K562 (cell line): ENCODE data around the gene FHIT. TPM values are rescaled to one million over a fixed set of nuclear protein-coding genes. Genes with fewer than 3 reads are reported as not detected.

Source experiments
- ATAC-seq: fragments of 200-7000 bp; cut with Tn5 transposase; 3 replicates; pipeline ENCODE4 v1.9.1; 2020; ENCODE audit warnings: moderate library complexity
- BruUV-seq: library from RNA; stranded (reverse); fragments of 400-500 nt; replicated peaks from 2 replicates; lab custom pipeline; 2021; lab: Mats Ljungman, UMichigan
- CTCF ChIA-PET: fragments of 300-600 bp; formaldehyde crosslinking; extraction: SDS; loops from one replicate; lab custom pipeline; 2021; ENCODE audit warnings: low intra/inter-chr PET ratio; lab: Yijun Ruan, JAX
- POLR2A ChIA-PET: fragments of 300-600, 350-650 bp; sonication (Branson Sonifier 250); formaldehyde crosslinking; extraction: SDS; loops from one replicate; lab custom pipeline; 2021; ENCODE audit warnings: antibody characterized with exemption, inconsistent platforms; lab: Yijun Ruan, JAX
- DNase-seq, 4 experiments: peaks; one replicate each; pipeline versions ENCODE4 v3.0.0 to v3.0.0-alpha.2; 2011 to 2018; ENCODE audit warnings: low spot score in 3 of 4, mixed read lengths in 3 of 4; ENCODE audit errors: extremely low read depth in 1 of 4
- FAIRE-seq: peaks from 2 replicates; lab custom pipeline; 2011; peaks lifted over from hg19 to GRCh38; lab: Jason Lieb, UNC
- H2AFZ ChIP-seq: 2 replicates; pipeline ENCODE4 v1.6.0; 2011; ENCODE audit warnings: low read depth, low read length, control low read depth, inconsistent platforms
- H3K27ac ChIP-seq: fragments of 200-600 bp; 3 replicates; pipeline ENCODE4 v1.8.0; 2011; ENCODE audit warnings: low read depth, mild to moderate bottlenecking, control low read depth, inconsistent platforms, low read length, moderate library complexity, mixed read lengths; ENCODE audit errors: extremely low read depth
- H3K27me3 ChIP-seq, 2 experiments: fragments of 300-600 bp in 1 of 2; 2 replicates in 1 of 2; 3 replicates in 1 of 2; pipeline versions ENCODE4 v1.6.0 to v1.8.0; 2011; ENCODE audit warnings: inconsistent platforms in 2 of 2, low read length in 2 of 2, mild to moderate bottlenecking in 1 of 2, mixed read lengths in 1 of 2, moderate library complexity in 1 of 2; ENCODE audit not compliant: control insufficient read depth in 2 of 2, insufficient read depth in 2 of 2
- H3K36me3 ChIP-seq: fragments of 300-600 bp; 3 replicates; pipeline ENCODE4 v1.8.0; 2011; ENCODE audit warnings: mild to moderate bottlenecking, low read length, inconsistent platforms; ENCODE audit not compliant: control insufficient read depth, insufficient read depth
- H3K4me1 ChIP-seq, 2 experiments: fragments of 200-600 bp in 1 of 2; replicated peaks in 1 of 2; 2 replicates in 1 of 2; 3 replicates in 1 of 2; pipeline versions ENCODE4 v1.5.1 to v1.8.0; 2011; ENCODE audit warnings: inconsistent platforms in 2 of 2, low read length in 2 of 2, mild to moderate bottlenecking in 1 of 2, mixed read lengths in 1 of 2, moderate library complexity in 1 of 2; ENCODE audit not compliant: control insufficient read depth in 2 of 2, insufficient read depth in 2 of 2
- H3K4me2 ChIP-seq: 2 replicates; pipeline ENCODE4 v1.6.1; 2011; ENCODE audit warnings: low read length, control low read depth, inconsistent platforms, mixed read lengths; ENCODE audit not compliant: insufficient read depth
- H3K4me3 ChIP-seq: fragments of 200-600 bp; sonication (generic), shearing (Covaris generic); 2 replicates; pipeline ENCODE4 v1.5.1; 2016; ENCODE audit warnings: control low read depth, inconsistent platforms
- H3K79me2 ChIP-seq: fragments of 200-600 bp; 3 replicates; pipeline ENCODE4 v1.8.0; 2011; ENCODE audit warnings: low read length, inconsistent platforms; ENCODE audit not compliant: control insufficient read depth, insufficient read depth
- H3K9ac ChIP-seq, 2 experiments: 2 replicates each; pipeline versions ENCODE4 v1.6.0 to v1.6.1; 2011; ENCODE audit warnings: low read depth in 2 of 2, low read length in 2 of 2, control low read depth in 1 of 2, inconsistent platforms in 1 of 2, mild to moderate bottlenecking in 1 of 2, mixed read lengths in 1 of 2; ENCODE audit not compliant: insufficient read depth in 1 of 2
- H3K9me1 ChIP-seq: one replicate; pipeline ENCODE4 v1.6.0; 2011; ENCODE audit warnings: inconsistent platforms, mild to moderate bottlenecking, low read length, moderate library complexity; ENCODE audit not compliant: control insufficient read depth, insufficient read depth
- H3K9me3 ChIP-seq: replicated peaks from 2 replicates; pipeline ENCODE4 v1.5.1; 2011; ENCODE audit warnings: low read depth, low read length, inconsistent platforms; ENCODE audit not compliant: control insufficient read depth, insufficient read depth
- H4K20me1 ChIP-seq: replicated peaks from 2 replicates; pipeline ENCODE4 v1.6.1; 2011; ENCODE audit warnings: low read length, inconsistent platforms, mixed read lengths; ENCODE audit not compliant: control insufficient read depth, insufficient read depth
- ARID1B ChIP-seq: fragments of 450-650 bp; IDR thresholded peaks from 2 replicates; pipeline ENCODE4 v1.6.1; 2016; ENCODE audit warnings: antibody characterized with exemption, mild to moderate bottlenecking, inconsistent platforms
- ARNT ChIP-seq, 2 experiments: fragments of 450-650 bp; IDR thresholded peaks; 2 replicates each; pipeline ENCODE4 v1.6.1; 2016; ENCODE audit warnings: mild to moderate bottlenecking in 1 of 2
- CBFA2T2 ChIP-seq: fragments of 450-650 bp; conservative IDR thresholded peaks from 2 replicates; pipeline ENCODE4 v1.6.1; 2017; ENCODE audit warnings: mild to moderate bottlenecking
- CBFA2T3 ChIP-seq: fragments of 450-650 bp; IDR thresholded peaks from 2 replicates; pipeline ENCODE4 v1.6.1; 2017
- MEIS2 ChIP-seq: fragments of 450-650 bp; IDR thresholded peaks from 2 replicates; pipeline ENCODE4 v1.6.1; 2014; ENCODE audit warnings: mild to moderate bottlenecking; ENCODE audit not compliant: partially characterized antibody
- PTBP1 ChIP-seq: fragments of 200-400 bp; formaldehyde crosslinking; IDR thresholded peaks from 2 replicates; pipeline ENCODE4 v1.6.1; 2017; ENCODE audit warnings: low read depth, low read length
- SREBF1 ChIP-seq: fragments of 150-350 bp; IDR thresholded peaks from 2 replicates; pipeline ENCODE4 v1.6.1; 2014; ENCODE audit warnings: antibody characterized with exemption, low read depth, low read length, borderline replicate concordance
- TAL1 ChIP-seq: fragments of 450-650 bp; IDR thresholded peaks from 2 replicates; pipeline ENCODE4 v1.6.1; 2016; ENCODE audit warnings: mild to moderate bottlenecking
- TCF3 ChIP-seq: sonication (generic); formaldehyde crosslinking; IDR thresholded peaks from 2 replicates; pipeline ENCODE4 v1.4.0; 2020; ENCODE audit warnings: mild to moderate bottlenecking, missing genetic modification reagents
- TEAD1 ChIP-seq, 2 experiments: fragments of 450-650 bp in 1 of 2; sonication (generic) in 1 of 2; formaldehyde crosslinking; IDR thresholded peaks; 2 replicates each; pipeline versions ENCODE4 v1.4.0 to v1.8.0; 2020 to 2022; ENCODE audit warnings: mild to moderate bottlenecking in 2 of 2, missing genetic modification reagents in 1 of 2
- TEAD4 ChIP-seq, 2 experiments: sonication (generic) in 1 of 2; formaldehyde crosslinking in 1 of 2; IDR thresholded peaks; 2 replicates each; pipeline versions ENCODE4 v1.6.1 to v1.8.0; 2012 to 2022; ENCODE audit warnings: borderline replicate concordance in 1 of 2, inconsistent platforms in 1 of 2, low read length in 1 of 2, mild to moderate bottlenecking in 1 of 2, missing genetic modification reagents in 1 of 2
- TRIM25 ChIP-seq: fragments of 450-650 bp; IDR thresholded peaks from 2 replicates; pipeline ENCODE4 v1.7.0; 2016; ENCODE audit warnings: borderline replicate concordance
- WGBS: fragments of 100-300 bp; shearing (Covaris generic); methylation state at CpG from one replicate; pipeline ENCODE4 v1.1.6; 2016; ENCODE audit warnings: low coverage, mixed read lengths; ENCODE audit not compliant: insufficient coverage; ENCODE audit errors: missing lambda C conversion rate; 5-methylcytosine and 5-hydroxymethylcytosine counted together
- in situ Hi-C: fragments of 300-500 bp; cut with MboI; formaldehyde crosslinking; loops from 4 replicates; pipeline ENCODE4 v1.15.0; 2018; ENCODE audit warnings: inconsistent platforms, mixed read lengths
- intact Hi-C: fragments of 100-400 bp; cut with micrococcal nuclease; formaldehyde crosslinking; loops from 2 replicates; pipeline ENCODE4 v1.14.2; 2022
- polyA plus RNA-seq, 8 experiments: library from polyadenylated mRNA; depleted of rRNA in 4 of 8; stranded (reverse) in 5 of 8; unstranded in 3 of 8; fragments of >200 nt; fragmentation: Nextera tagmentation in 2 of 8; fragmentation: Illumina TruSeq in 1 of 8; extraction: Ambion mirVana in 2 of 8; extraction: Trizol in 1 of 8; gene quantifications; 2 replicates each; pipeline versions ENCODE4 v1.2.1 to v1.2.3, GENCODE V29; 2011 to 2014; ENCODE audit warnings: inconsistent platforms in 1 of 8, missing spikeins in 1 of 8
- total RNA-seq, 7 experiments: library from RNA; depleted of rRNA in 6 of 7; stranded (reverse); fragments of >200 nt in 6 of 7; fragmentation: Illumina TruSeq in 2 of 7; extraction: Trizol in 2 of 7; gene quantifications; 2 replicates each; pipeline versions ENCODE4 v1.2.1 to v1.2.3, GENCODE V29; 2011 to 2021; ENCODE audit warnings: low replicate concordance in 1 of 7
- TF ChIP-seq, protein P1 (sequence below), 2 experiments: IDR thresholded peaks in 1 of 2; conservative IDR thresholded peaks in 1 of 2; 2 replicates each; pipeline ENCODE4 v1.6.1; 2016; ENCODE audit warnings: low read depth in 2 of 2, mild to moderate bottlenecking in 1 of 2, missing compliant biosample characterization in 1 of 2, missing genetic modification characterization in 1 of 2, moderate library complexity in 1 of 2
- TF ChIP-seq, protein P2 (sequence below): fragments of 450-650 bp; IDR thresholded peaks from 2 replicates; pipeline ENCODE4 v1.6.1; 2017; ENCODE audit warnings: antibody characterized with exemption

Gene FHIT
- total and polyA plus RNA-seq, 9 of the 15 experiments (the other 6 are each of a cell fraction or from before 2014, with no cell fraction given) = 1.7 to 9.1 (median 4.3) TPM

DNA sequence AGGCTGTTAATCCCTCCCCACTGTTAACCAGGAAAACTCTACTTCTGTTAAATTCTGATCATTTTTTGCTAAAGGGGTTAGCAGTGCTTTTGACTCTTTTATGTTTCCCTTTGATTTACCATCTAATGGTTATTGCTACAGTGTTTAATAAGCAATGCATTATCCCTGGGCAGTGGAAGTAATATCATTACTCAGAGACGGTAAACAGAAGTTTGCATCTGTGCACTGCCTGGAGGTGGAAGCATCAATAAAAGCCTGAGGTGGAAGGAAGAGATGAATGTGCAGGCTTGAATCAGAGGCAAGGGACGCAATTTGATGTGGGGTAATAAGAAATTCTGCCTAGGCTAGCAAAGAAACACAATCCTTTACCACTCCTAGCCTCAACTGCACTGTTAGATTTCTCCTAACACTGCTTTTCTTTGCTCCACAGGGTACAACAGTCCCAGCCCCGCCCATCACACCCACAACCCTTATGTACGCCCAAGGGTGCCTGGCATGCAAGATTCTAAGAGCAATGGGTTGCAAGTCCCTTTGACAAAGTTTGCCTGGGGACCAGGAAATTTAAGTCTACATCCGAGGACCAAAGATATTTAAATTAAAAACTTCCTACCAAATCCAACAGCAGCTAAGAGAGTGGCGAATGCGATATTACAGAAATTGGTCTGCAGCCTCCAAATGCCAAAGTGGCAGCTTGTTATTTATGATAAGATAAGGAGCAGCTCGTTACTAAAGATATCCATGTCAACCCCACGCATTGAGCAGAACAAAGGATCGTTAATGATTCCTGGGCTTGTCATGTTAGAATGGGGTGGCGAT is 261.4 kb downstream of the FHIT start:
- ChIA-PET CTCF (no interaction called here), POLR2A (no interaction called here)
- Histone ChIP-seq H3K4me2 (no peak overlapping the region), H2AFZ (no peak overlapping the region), H3K36me3 (no peaks in the 10 kb centered on the region), H3K9me3 (no peaks in the 10 kb centered on the region), H3K9ac (no peak overlapping the region), H3K9me1 (no peaks in the 10 kb centered on the region), H3K27ac (no peak overlapping the region), H3K4me3 (no peak overlapping the region), H4K20me1 (no peaks in the 10 kb centered on the region), H3K27me3 (no peaks in the 10 kb centered on the region), H3K4me1 (no peaks in the 10 kb centered on the region; a peak in 1 of 5 replicates), H3K79me2 (no peaks in the 10 kb centered on the region)
- WGBS = 6% methylated on average over 11 of the region's 11 CpGs
- ATAC-seq = no peak
- peak in 1 of 4 experiments; percentile 13 for DNase-seq
- in situ Hi-C loops (no loop called here), intact Hi-C loops (no loop called here)
- BruUV-seq = no TSS peak
- no peak for FAIRE-seq
- TF ChIP-seq TAL1 (peak; percentile 27; the same call in 1 of the 2 replicates), CBFA2T2 (peak; percentile 45; the same call in 1 of the 2 replicates), MEIS2 (peak; percentile 68), TEAD4 (IDR thresholded peaks at IDR 0.05; ENCODE audit: low read length) (peak; percentile 50; the same call in 1 of the 2 replicates), TEAD4 (CRISPR knock-in tag; IDR thresholded peaks at IDR 0.05; ENCODE audit: borderline replicate concordance) (no peak), ARID1B (peak; percentile 18; the same call in 1 of the 2 replicates), TEAD1 (CRISPR knock-in tag; IDR thresholded peaks at IDR 0.05) (0 out of 4 replicates have a peak, but pooled peaks of 1 of the 2 experiments have one; percentile 17), PTBP1 (no peak), CBFA2T3 (peak; percentile 65), SREBF1 (no peak), ARNT (IDR thresholded peaks at IDR 0.05) (no peak), TRIM25 (no peak), TCF3 (CRISPR knock-in tag) (peak; percentile 10; the same call in 1 of the 2 replicates)
- TF ChIP-seq, protein P1, sequence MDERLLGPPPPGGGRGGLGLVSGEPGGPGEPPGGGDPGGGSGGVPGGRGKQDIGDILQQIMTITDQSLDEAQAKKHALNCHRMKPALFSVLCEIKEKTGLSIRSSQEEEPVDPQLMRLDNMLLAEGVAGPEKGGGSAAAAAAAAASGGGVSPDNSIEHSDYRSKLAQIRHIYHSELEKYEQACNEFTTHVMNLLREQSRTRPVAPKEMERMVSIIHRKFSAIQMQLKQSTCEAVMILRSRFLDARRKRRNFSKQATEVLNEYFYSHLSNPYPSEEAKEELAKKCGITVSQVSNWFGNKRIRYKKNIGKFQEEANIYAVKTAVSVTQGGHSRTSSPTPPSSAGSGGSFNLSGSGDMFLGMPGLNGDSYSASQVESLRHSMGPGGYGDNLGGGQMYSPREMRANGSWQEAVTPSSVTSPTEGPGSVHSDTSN (CRISPR knock-in tag; IDR thresholded peaks at IDR 0.05; ENCODE audit: low read depth) = no peak
- TF ChIP-seq, protein P1 (tag; conservative IDR thresholded peaks at IDR 0.05; ENCODE audit: low read depth) = 0 out of 2 replicates have a peak, but pooled peaks have one; percentile 10
- TF ChIP-seq, protein P2, sequence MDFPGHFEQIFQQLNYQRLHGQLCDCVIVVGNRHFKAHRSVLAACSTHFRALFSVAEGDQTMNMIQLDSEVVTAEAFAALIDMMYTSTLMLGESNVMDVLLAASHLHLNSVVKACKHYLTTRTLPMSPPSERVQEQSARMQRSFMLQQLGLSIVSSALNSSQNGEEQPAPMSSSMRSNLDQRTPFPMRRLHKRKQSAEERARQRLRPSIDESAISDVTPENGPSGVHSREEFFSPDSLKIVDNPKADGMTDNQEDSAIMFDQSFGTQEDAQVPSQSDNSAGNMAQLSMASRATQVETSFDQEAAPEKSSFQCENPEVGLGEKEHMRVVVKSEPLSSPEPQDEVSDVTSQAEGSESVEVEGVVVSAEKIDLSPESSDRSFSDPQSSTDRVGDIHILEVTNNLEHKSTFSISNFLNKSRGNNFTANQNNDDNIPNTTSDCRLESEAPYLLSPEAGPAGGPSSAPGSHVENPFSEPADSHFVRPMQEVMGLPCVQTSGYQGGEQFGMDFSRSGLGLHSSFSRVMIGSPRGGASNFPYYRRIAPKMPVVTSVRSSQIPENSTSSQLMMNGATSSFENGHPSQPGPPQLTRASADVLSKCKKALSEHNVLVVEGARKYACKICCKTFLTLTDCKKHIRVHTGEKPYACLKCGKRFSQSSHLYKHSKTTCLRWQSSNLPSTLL = no peak
